HPDE6-E6E7 (cell line): ENCODE data around the gene C6orf141.

Source experiments
- DNase-seq: peaks from one replicate; pipeline ENCODE4 v3.0.0; 2011; ENCODE audit warnings: missing footprints; ENCODE audit errors: extremely low spot score

The C6orf141 gene

GRCh38 chr6:49539102-49539501, 11.4 kb upstream of the C6orf141 start:
- DNase-seq: no peak

GRCh38 chr6:49540614-49541013, 9.9 kb upstream of the C6orf141 start:
- no peak for DNase-seq

DNA sequence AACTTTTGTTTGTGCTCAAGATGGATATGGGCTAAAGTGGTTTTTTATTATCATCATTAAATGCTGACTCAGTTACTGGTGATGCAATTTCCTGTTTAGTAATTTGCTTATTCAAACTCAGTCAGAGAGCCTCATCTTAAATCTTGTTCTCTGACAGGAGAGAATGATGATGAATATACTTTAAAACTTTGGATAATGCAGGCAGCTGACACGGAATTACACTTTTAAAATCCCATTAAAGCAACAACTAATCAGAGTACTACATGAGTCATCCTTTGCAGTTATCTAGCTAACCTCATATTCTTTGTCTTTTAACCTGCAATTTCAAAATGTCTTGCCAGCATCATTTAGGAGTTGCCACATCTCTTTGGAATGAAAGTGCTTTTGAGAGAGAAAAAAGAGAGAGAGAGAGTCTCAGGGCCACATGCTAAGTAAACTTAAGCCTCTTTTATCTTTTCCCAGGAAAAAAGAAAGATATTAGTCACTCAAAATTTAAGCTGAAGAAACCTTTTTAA, 9.2 kb upstream of the C6orf141 start:
- peak; percentile 57 for DNase-seq

- no peak for DNase-seq
These were observed 8.5 kb upstream of the C6orf141 start for GRCh38 chr6:49541936-49542335.

- DNase-seq: no peak
These were observed 7.2 kb upstream of the C6orf141 start for GRCh38 chr6:49543087-49543858.

GRCh38 chr6:49546331-49546730, 4.1 kb upstream of the C6orf141 start:
- DNase-seq: no peak

DNA sequence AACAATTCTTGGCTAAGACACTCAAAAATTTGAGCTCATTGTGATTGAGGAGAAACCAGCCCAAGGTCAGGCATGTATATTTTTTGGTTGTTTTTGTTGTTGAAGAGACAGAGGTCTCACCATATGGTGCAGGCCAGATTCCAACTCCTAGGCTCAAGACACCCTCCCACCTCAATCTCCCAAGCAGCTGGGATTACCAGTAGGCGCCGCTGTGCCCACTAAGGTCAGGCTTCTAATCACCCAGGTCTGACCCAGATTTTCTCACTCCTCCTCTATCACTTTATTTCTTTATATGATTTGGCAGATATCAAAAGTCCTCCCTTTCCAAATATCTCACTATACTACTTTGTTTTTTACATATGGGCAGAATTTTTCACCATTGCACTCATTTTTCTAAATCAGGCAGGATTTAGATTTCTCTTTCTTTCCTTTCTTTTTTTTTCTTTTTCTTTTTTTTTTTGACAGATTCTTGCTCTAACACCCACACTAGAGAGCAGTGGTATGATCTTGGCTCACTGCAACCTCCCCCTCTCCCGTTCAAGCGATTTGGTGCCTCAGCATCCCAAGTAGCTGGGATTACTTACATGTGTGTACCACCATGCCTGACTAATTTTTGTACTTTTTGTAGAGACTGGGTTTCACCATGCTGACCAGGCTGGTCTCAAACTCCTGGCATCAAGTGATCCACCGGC, 1.7 kb upstream of the C6orf141 start:
- DNase-seq: no peak

DNA sequence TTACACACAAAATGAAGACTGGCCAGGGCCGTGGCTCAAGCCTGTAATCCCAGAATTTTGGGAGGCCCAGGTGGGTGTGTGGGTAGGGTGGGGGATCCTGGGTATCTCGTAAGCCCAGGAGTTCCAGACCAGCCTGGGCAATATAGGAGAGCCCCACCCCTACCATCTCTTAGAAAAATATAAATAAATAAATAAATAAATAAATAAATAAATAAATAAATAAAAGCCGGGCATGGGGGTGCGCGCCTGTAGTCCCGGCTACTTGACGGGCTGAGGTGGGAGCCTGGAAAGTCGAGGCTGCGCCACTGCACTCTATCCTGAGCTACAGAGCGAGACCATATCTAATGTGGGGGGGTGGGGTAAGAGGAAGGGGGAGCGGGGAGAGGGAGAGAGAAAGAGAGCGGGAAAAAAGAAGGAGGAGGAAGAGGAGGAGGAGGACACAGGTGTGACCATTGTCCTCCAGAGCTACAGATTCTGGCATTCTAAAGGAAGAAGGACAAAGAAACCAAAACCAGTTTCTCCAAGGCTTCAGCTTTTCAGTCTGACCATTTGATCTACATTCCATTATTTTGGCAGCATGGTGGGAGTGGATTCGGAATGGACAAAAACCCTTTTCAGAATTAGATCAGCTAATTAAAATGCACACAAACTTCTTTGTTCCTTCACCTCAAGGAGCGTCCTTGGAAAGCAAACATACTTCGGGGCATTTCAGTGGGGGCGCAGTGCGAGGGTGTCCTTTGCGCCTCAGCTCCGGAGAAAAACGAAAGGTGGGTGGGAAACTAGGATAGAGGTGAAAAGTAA, 577 bp upstream of the C6orf141 start:
- DNase-seq: no peak

DNA sequence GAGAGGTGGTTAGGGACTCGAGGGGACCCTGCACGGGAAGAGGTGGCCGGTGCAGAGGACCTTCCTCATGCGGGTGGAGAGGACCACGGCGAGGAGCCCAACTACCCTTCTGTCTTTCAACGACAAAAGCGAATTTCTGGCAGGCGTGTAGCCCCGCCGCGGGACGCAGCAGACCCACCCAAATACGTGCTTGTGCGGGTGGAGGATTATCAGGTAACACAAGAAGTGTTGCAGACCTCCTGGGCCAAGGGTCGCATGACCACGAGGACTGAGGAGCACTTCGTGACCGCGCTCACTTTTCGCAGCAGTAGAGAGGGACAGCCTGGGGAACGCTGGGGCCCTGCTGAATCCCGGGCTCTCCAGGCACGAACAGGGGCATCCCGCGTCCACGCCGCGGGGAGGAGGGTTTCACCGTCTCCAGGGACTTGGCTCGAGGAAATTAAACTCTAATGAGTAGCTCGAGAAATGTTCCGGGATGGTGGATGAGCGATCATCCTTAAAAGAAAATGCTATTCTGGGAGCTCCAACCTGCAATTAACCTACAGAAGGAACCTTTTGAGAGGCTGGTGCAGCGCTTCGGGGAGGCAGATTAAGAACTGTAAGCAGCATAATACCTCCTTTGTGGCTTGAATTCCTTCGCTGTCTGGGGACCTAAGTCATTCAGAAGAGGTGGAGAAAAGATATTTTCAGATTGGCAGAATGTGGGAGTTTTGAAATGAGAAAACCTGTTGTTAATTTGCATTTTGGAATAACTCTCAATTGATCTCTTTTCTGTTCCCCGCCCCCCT, 804 bp downstream of the C6orf141 start:
- DNase-seq: no peak

GRCh38 chr6:49551866-49552129, 1.3 kb downstream of the C6orf141 start:
- DNase-seq: no peak

GRCh38 chr6:49552596-49552995, 2.1 kb downstream of the C6orf141 start:
- no peak for DNase-seq

- peak; percentile 71 for DNase-seq
These were observed 2.9 kb downstream of the C6orf141 start for GRCh38 chr6:49553384-49553783.

GRCh38 chr6:49555951-49556350, 5.5 kb downstream of the C6orf141 start:
- DNase-seq: no peak

DNA sequence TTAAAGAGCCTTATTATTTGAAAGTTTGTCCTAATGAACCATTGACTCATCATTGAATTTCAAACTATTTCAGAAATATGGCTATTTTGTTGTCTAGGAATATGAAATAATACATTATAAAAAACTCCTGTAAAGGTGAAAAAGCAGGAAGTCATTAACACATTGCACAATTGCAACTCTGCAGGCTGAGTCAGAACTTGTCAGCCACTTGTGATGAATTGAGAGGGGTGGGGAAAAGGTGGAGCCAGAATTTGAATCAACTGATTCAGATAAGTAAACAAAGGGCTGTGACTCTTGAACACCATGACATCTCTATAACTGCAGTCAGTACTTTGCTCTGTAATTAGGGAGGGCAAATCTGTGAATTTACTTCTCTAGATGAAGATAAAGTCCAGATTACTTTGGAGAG, 6.0 kb downstream of the C6orf141 start:
- DNase-seq: peak; percentile 72

DNA sequence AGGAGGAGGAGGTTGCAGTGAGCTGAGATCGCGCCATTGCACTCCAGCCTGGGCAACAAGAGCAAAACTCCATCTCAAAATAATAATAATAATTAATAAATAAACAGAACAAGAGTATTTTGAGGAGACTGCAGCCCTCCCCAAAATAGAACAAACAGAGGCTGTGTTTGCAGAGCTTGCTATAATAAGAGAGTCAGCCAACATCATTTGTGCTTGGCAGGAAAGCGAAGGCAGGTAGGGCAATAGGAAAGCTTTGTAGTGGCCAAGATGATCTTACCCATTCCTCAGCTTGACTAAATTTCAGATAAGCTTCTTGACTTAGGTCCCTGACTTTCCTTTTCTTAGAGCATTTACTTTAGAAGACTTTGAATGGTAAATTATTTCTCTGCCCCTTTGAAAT, 6.7 kb downstream of the C6orf141 start:
- no peak for DNase-seq

DNA sequence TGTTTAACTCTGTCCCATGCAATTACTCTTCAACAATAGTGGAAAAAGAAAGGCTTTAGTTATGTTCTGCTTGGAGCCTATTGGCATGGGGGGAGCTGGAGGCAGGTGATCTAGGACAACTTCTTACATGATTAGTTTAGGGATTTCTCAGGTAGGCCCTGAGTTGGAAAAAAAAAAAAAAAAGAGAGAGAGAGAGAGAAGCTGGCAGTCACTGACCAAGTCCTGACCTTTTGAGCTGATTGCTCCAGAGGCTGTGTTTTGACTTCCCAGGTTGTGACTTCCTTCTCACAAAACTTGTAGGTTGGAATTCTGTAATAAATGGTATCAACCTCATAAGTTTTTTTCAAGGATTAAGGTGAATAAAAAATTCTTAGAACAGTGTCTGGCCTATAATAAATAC, 7.8 kb downstream of the C6orf141 start:
- no peak for DNase-seq

DNA sequence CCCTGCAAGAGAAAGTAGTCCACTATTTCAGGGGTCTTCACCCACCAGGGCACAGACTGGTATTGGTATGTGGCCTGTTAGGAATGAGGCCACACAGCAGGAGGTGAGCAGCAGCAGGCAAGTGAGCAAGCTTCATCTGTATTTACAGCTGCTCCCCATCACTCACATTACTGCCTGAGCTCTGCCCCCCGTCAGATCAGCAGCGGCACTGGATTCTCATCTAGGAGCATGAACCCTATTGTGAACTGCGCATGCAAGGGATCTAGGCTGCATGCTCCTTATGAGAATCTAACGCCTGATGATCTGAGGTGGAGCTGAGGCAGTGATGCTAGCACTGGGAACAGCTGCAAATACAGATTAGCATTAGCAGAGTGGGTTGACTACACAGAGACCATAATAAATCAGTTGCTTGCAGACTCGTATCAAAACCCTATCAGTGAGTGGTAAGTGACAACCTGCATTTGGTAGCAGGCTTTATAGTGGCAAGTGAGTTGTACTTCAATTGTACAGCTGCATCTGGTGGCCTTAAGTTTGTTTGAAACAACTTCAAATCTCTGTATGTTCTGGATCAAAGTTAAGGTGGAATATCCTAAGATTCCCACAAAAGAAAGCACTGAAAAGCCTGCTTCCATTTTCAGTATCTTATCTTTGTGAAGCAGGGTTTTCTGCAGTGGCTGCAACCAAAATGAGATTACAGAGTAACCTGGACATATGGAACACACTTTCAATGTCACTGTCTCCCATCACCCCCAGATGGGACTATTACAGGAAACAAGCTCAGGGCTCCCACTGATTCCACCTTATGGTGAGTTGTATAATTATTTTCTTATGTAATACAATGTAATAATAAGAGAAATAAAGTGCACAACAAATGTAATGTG, 12.8 kb downstream of the C6orf141 start:
- no peak for DNase-seq

DNA sequence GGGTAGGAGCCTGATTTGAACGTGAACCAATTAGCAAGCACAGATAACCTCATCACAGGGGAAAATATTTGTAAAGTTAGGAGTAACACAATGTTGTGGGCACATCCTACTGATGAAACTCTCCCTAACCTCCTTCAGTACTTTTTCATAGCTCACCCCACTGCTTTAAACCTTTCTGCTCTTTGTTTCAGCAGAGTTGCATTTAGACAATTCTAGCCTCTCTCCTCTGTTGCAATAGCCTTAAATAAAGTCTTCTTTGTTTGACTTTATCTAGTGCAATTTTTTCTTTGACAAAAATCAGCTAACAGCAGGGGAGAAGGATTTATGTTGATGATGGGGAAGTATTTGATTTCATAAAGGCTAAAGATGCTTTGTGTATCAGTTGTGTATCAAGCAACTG, 14.1 kb downstream of the C6orf141 start:
- no peak for DNase-seq

- DNase-seq: no peak
These were observed 14.8 kb downstream of the C6orf141 start for GRCh38 chr6:49565261-49565660.

GRCh38 chr6:49565855-49566254, 15.4 kb downstream of the C6orf141 start:
- DNase-seq: peak; percentile 35
